A673 (cell line): ENCODE measurements around the gene HS3ST4. TPM values are rescaled to one million over a fixed set of nuclear protein-coding genes. Genes with fewer than 3 reads are reported as not detected.
A peak's percentile ranks its signal among the peaks of the same experiment; 100 is the strongest.

Source experiments
- BruUV-seq: library from RNA; stranded (reverse); fragments of 400-500 nt; replicated peaks from 2 replicates; lab custom pipeline; 2021; lab: Mats Ljungman, UMichigan
- CTCF ChIA-PET: fragments of 300-600 bp; sonication (Branson Sonifier 250); formaldehyde crosslinking; loops from one replicate; lab custom pipeline; 2022; ENCODE audit warnings: antibody characterized with exemption; lab: Charles Lee
- POLR2A ChIA-PET: fragments of 300-600 bp; sonication (Branson Sonifier 250); formaldehyde crosslinking; loops from one replicate; lab custom pipeline; 2022; ENCODE audit warnings: antibody characterized with exemption; ENCODE audit not compliant: low non-redundant PET; lab: Charles Lee
- DNase-seq: peaks from one replicate; pipeline ENCODE4 v3.0.0-alpha.2; 2015; ENCODE audit warnings: low spot score
- H3K27ac ChIP-seq: fragments of 200-600 bp; sonication (generic); 2 replicates; pipeline ENCODE4 v1.5.1; 2016; ENCODE audit warnings: mixed run types, low read depth, mild to moderate bottlenecking, mixed read lengths, antibody characterized with exemption, low read length; ENCODE audit not compliant: poor library complexity, severe bottlenecking
- H3K27me3 ChIP-seq: fragments of 200-600 bp; sonication (generic); replicated peaks from 2 replicates; pipeline ENCODE4 v1.6.1; 2017; ENCODE audit warnings: mixed run types, low read depth, mild to moderate bottlenecking, mixed read lengths, antibody characterized with exemption, low read length; ENCODE audit not compliant: insufficient read depth, poor library complexity
- H3K36me3 ChIP-seq: fragments of 200-600 bp; sonication (generic); 2 replicates; pipeline ENCODE4 v1.6.1; 2016; ENCODE audit warnings: mixed run types, mild to moderate bottlenecking, mixed read lengths, antibody characterized with exemption, low read length; ENCODE audit not compliant: insufficient read depth, poor library complexity, severe bottlenecking
- H3K4me1 ChIP-seq: fragments of 200-600 bp; sonication (generic); 2 replicates; pipeline ENCODE4 v1.6.1; 2017; ENCODE audit warnings: mixed run types, mild to moderate bottlenecking, mixed read lengths, antibody characterized with exemption, low read length; ENCODE audit not compliant: insufficient read depth, poor library complexity, severe bottlenecking
- H3K4me3 ChIP-seq: fragments of 200-600 bp; sonication (generic); 2 replicates; pipeline ENCODE4 v1.5.1; 2016; ENCODE audit warnings: low read depth, mixed run types, mild to moderate bottlenecking, mixed read lengths, low read length; ENCODE audit not compliant: poor library complexity, severe bottlenecking
- H3K9me3 ChIP-seq: fragments of 200-600 bp; sonication (generic); 2 replicates; pipeline ENCODE4 v1.6.1; 2016; ENCODE audit warnings: mixed run types, low read depth, mild to moderate bottlenecking, mixed read lengths, antibody characterized with exemption, low read length; ENCODE audit not compliant: poor library complexity, severe bottlenecking
- EZH2 ChIP-seq: fragments of 200-600 bp; sonication (generic); IDR thresholded peaks from 2 replicates; pipeline ENCODE4 v1.6.1; 2017; ENCODE audit warnings: borderline replicate concordance, low read depth, mild to moderate bottlenecking, mixed read lengths, antibody characterized with exemption, low read length; ENCODE audit not compliant: poor library complexity, severe bottlenecking
- intact Hi-C: fragments of 100-400 bp; cut with micrococcal nuclease; formaldehyde crosslinking; loops from one replicate; pipeline ENCODE4 v1.10.0; 2022; ENCODE audit not compliant: unreplicated experiment
- total RNA-seq: library from RNA; stranded (reverse); gene quantifications from 2 replicates; pipeline ENCODE4 v1.2.3, GENCODE V29; 2021
- TF ChIP-seq, protein P1 (sequence below): fragments of 300-800, 200-600 bp; sonication (generic); conservative IDR thresholded peaks from 2 replicates; pipeline ENCODE4 v1.5.1; 2017; ENCODE audit warnings: low read depth, mild to moderate bottlenecking, antibody characterized with exemption, low read length, moderate library complexity, mixed read lengths

The HS3ST4 gene
- total RNA-seq, 1 experiment from 2014 or later, result 33.5 TPM

DNA sequence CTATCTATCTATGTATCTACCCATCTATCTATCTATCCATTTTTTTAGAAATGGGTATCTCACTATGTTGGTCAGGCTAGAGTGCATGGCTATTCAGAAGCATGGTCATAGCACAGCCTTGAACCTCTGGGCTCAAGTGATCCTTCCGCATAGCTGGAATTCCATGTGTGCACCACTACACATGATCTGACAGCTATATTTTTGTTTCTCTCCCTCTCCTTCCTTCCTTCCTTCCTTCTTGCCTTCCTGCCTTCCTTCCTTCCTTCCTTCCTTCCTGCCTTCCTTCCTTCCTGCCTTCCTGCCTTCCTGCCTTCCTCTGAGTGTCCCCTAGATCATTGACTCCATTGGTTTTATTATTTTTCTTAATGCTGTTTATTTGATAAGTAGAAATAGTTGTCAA lies 108.1 kb downstream of the HS3ST4 start:
- CTCF ChIA-PET, result no interaction called here
- no TSS peak for BruUV-seq
- Histone ChIP-seq H3K27ac (peak overlapping the region; percentile 95), H3K9me3 (peaks cover 7% of the 10 kb centered on the region), H3K36me3 (peaks cover 3% of the 10 kb centered on the region), H3K4me3 (no peak overlapping the region), H3K27me3 (no peaks in the 10 kb centered on the region), H3K4me1 (peaks cover 69% of the 10 kb centered on the region)
- DNase-seq, result peak; percentile 69
- intact Hi-C loops, result loop anchor here (2.0 to 10.0 kb wide), 3 partner anchors 19 to 505 kb away; partner anchors contain the start of gene HS3ST4
- POLR2A ChIA-PET, result interaction anchor here (0.7 kb wide), 1 partner anchor 89 kb away, joined by 3 read pairs; no protein-coding TSS in a partner anchor
- TF ChIP-seq EZH2, result no peak
- TF ChIP-seq, protein P1, sequence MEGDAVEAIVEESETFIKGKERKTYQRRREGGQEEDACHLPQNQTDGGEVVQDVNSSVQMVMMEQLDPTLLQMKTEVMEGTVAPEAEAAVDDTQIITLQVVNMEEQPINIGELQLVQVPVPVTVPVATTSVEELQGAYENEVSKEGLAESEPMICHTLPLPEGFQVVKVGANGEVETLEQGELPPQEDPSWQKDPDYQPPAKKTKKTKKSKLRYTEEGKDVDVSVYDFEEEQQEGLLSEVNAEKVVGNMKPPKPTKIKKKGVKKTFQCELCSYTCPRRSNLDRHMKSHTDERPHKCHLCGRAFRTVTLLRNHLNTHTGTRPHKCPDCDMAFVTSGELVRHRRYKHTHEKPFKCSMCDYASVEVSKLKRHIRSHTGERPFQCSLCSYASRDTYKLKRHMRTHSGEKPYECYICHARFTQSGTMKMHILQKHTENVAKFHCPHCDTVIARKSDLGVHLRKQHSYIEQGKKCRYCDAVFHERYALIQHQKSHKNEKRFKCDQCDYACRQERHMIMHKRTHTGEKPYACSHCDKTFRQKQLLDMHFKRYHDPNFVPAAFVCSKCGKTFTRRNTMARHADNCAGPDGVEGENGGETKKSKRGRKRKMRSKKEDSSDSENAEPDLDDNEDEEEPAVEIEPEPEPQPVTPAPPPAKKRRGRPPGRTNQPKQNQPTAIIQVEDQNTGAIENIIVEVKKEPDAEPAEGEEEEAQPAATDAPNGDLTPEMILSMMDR, result no peak

DNA sequence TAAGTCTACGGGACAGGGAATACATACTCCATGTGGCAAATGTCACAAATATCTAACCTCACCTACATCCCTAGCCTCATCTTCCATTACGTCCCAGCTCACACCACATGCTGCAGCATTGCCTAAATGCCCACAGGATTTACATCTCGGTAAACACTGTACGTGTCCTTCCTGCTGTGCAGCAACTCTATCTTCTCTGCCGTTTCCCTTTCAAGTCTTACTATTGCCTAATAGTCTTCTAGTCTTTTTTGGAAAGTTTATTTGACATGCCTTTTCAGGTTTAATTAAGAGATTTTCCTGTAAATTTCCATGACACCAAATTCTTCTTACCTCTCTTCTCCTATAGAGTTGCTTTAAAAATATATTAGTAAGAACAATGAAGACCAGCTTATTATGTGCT lies 120.5 kb downstream of the HS3ST4 start:
- BruUV-seq, result no TSS peak
- Histone ChIP-seq H3K4me3 (no peak overlapping the region), H3K4me1 (peaks cover 55% of the 10 kb centered on the region), H3K27ac (peak overlapping the region; percentile 61), H3K27me3 (no peaks in the 10 kb centered on the region), H3K9me3 (no peaks in the 10 kb centered on the region), H3K36me3 (no peaks in the 10 kb centered on the region)
- CTCF ChIA-PET, result interaction anchor here (0.5 kb wide), 1 partner anchor 104 kb away, joined by 5 read pairs; no protein-coding TSS in a partner anchor
- intact Hi-C loops, result no loop called here
- POLR2A ChIA-PET, result no interaction called here
- peak; percentile 72 for DNase-seq
- TF ChIP-seq, protein P1, result no peak
- no peak for TF ChIP-seq EZH2

DNA sequence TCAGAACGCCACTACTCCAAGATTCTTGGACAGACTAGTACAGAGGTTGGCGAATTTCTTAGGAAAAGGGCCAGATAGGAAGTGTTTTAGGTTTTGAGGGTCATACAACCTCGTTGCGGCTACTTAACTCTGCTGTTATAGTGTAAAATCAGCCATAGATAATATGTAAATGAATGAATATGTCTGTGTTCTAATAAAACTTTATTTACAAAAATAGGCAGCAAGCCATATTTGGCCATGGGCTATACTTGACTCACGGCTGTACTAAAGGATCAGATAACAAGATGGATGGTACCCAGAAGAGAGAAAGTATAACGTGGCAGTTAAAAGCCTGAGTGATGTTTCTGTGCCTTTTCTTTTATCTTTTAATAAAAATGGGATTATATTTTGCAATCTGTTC lies 125.5 kb downstream of the HS3ST4 start:
- ChIA-PET CTCF (no interaction called here), POLR2A (no interaction called here)
- no peak overlapping the region for H3K4me3 ChIP-seq
- no peaks in the 10 kb centered on the region for H3K27me3 ChIP-seq
- TF ChIP-seq, protein P1, result no peak
- TF ChIP-seq EZH2, result no peak
- H3K4me1 ChIP-seq, result peaks cover 21% of the 10 kb centered on the region
- BruUV-seq, result no TSS peak
- intact Hi-C loops, result loop anchor here (5.0 kb wide), 2 partner anchors 105 to 125 kb away; partner anchors contain the start of gene HS3ST4
- DNase-seq, result no peak
- H3K27ac ChIP-seq, result no peak overlapping the region
- H3K9me3 ChIP-seq, result no peaks in the 10 kb centered on the region
- no peaks in the 10 kb centered on the region for H3K36me3 ChIP-seq
